ENCODE data around the gene ZBTB2.
"Not testable (repeated sequence)": the region's sequence is repeated elsewhere in the genome, so short reads cannot be mapped to it uniquely, and the experiment has no call there.

ZBTB2 gene

DNA sequence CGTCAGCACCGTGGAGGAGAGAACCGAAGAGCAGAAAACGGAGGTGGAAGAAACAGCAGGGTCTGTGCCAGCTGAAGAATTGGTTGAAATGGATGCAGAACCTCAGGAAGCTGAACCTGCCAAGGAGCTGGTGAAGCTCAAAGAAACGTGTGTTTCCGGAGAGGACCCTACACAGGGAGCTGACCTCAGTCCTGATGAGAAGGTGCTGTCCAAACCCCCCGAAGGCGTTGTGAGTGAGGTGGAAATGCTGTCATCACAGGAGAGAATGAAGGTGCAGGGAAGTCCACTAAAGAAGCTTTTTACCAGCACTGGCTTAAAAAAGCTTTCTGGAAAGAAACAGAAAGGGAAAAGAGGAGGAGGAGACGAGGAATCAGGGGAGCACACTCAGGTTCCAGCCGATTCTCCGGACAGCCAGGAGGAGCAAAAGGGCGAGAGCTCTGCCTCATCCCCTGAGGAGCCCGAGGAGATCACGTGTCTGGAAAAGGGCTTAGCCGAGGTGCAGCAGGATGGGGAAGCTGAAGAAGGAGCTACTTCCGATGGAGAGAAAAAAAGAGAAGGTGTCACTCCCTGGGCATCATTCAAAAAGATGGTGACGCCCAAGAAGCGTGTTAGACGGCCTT is 41.6 kb downstream of the ZBTB2 start:
- H3K4me3 Mint-ChIP-seq: no peak overlapping the region
- no peak for DNase-seq (ENCODE audit: low spot score)
- no peaks in the 10 kb centered on the region for H3K9me3 Mint-ChIP-seq
- H3K4me1 Mint-ChIP-seq (ENCODE audit: low read depth): peaks cover 1% of the 10 kb centered on the region
- no peak overlapping the region for H3K27ac Mint-ChIP-seq
- H3K36me3 Mint-ChIP-seq (ENCODE audit: low read depth): no peaks in the 10 kb centered on the region
- H3K27me3 Mint-ChIP-seq (ENCODE audit: low read depth): no peaks in the 10 kb centered on the region

DNA sequence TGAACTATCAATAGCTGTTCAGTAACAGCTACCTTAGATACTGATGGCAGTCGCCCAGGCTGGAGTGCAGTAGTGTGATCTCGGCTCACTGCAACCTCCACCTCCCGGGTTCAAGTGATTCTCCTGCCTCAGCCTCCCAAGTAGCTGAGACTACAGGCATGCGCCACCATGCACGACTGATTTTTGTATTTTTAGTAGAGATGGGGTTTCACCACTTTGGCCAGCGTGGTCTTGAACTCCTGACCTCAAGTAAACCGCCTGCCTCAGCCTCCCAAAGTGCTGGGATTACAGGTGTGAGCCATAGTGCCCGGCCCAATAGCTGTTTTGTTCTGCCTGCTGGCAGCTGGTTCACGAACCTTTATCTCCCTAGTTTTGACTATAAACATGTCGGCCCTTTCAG is 48.6 kb downstream of the ZBTB2 start:
- H3K27me3 Mint-ChIP-seq (ENCODE audit: low read depth); H3K4me1 Mint-ChIP-seq (ENCODE audit: low read depth); H3K36me3 Mint-ChIP-seq (ENCODE audit: low read depth); DNase-seq (ENCODE audit: low spot score); H3K27ac Mint-ChIP-seq; H3K4me3 Mint-ChIP-seq; H3K9me3 Mint-ChIP-seq: not testable (repeated sequence)

DNA sequence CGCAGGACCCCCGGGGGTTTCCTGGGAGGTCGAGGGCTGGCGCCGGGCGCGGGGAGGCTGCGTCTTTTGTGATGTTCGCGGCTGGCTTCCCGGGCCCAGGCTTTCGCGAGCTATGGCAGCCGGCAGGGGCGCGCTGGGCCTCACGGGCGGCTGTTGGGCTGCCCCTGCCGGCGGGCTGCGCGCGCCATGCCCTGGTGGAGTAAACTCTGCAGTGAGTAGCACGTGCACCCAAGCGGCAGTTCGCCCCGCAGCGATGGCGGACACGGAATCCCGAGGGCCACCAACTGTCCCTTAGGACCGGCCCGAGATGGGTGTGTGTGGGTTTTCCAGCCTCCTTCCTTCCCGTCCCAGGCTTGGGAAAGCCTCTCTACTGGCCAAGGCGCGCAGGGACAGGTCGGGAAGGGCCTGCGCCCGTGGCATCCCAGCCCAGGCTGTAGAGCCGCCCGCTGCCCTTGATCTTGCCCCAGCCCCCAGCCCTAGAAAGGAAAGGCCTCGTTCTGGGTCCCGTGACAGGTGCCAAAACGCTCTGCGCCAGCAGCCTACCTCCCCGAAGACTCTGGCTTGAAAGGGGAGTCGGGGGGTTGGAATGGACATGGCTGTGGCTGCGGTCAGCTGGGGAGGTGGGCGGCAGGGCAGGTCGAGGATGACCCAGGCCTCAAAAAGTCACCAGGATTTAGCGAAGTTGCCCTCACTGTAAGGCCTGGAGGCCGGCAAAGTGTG is 49.7 kb downstream of the ZBTB2 start:
- H3K36me3 Mint-ChIP-seq (ENCODE audit: low read depth): no peaks in the 10 kb centered on the region

DNA sequence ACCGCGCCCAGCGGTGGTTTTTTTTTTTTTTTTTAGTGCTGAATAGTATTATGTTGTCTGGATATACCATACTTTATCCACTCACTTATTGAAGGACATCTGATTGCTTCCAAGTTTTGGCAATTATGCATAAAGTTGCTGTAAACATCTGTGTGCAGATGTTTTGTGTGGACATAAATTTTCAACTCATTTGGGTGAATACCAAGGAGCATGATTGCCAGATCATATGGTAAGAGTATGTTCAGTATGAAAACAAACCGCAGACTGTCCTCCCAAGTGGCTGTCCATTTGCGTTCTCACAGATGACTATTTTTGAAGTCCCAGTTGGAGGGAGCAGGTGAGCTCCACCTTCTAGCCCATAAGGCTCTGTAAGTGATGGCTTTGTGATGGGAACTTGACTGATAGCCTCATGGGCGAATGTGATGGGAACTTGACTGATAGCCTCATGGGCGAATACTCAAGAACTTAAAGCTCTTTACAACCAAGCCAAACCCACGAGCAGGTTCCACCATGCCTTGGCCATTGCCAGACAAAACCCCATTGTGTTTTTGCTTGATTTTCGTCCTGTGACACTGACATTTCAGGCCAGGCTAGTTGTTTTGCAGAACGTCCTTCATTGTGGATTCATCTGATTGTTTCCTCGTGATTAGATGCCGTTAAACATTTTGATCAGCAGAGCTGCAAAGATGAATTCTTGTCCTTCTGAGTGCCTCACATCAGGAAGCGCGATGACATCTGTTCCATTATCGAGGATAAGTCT is 51.0 kb downstream of the ZBTB2 start:
- DNase-seq (ENCODE audit: low spot score): no peak
- no peak overlapping the region for H3K27ac Mint-ChIP-seq
- no peak overlapping the region for H3K4me3 Mint-ChIP-seq
- no peaks in the 10 kb centered on the region for H3K36me3 Mint-ChIP-seq (ENCODE audit: low read depth)
- H3K9me3 Mint-ChIP-seq: no peaks in the 10 kb centered on the region
- H3K4me1 Mint-ChIP-seq (ENCODE audit: low read depth): no peaks in the 10 kb centered on the region
- peaks cover 3% of the 10 kb centered on the region for H3K27me3 Mint-ChIP-seq (ENCODE audit: low read depth)

More for the DNA sequence above, 49.7 kb downstream of the ZBTB2 start:
- no peaks in the 10 kb centered on the region for H3K9me3 Mint-ChIP-seq
- no peaks in the 10 kb centered on the region for H3K4me1 Mint-ChIP-seq (ENCODE audit: low read depth)
- no peak overlapping the region for H3K27ac Mint-ChIP-seq
- H3K4me3 Mint-ChIP-seq: no peak overlapping the region
- no peak for DNase-seq (ENCODE audit: low spot score)
- peaks cover 3% of the 10 kb centered on the region for H3K27me3 Mint-ChIP-seq (ENCODE audit: low read depth)

DNA sequence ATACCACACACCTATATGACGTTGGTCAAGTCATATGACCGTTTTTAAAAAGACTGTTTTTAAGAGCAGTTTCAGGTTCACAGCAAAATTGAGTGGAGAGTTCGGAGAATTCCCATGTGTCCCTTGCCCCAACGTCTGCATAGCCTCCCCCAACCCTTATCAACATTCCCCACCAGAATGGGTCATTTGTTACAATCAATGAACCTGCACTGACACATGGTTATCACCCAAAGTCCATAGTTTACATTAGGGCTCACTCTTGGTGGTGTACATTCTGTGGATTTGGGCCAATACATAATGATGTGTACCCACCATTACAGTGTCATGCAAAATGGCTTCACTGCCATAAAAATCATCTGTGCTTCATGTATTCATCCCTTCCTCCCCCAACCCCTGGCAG is 52.0 kb downstream of the ZBTB2 start:
- no peaks in the 10 kb centered on the region for H3K9me3 Mint-ChIP-seq
- no peak for DNase-seq (ENCODE audit: low spot score)
- H3K27me3 Mint-ChIP-seq (ENCODE audit: low read depth): peaks cover 3% of the 10 kb centered on the region
- no peak overlapping the region for H3K4me3 Mint-ChIP-seq
- H3K27ac Mint-ChIP-seq: no peak overlapping the region
- peaks cover 4% of the 10 kb centered on the region for H3K4me1 Mint-ChIP-seq (ENCODE audit: low read depth)
- H3K36me3 Mint-ChIP-seq (ENCODE audit: low read depth): no peaks in the 10 kb centered on the region

DNA sequence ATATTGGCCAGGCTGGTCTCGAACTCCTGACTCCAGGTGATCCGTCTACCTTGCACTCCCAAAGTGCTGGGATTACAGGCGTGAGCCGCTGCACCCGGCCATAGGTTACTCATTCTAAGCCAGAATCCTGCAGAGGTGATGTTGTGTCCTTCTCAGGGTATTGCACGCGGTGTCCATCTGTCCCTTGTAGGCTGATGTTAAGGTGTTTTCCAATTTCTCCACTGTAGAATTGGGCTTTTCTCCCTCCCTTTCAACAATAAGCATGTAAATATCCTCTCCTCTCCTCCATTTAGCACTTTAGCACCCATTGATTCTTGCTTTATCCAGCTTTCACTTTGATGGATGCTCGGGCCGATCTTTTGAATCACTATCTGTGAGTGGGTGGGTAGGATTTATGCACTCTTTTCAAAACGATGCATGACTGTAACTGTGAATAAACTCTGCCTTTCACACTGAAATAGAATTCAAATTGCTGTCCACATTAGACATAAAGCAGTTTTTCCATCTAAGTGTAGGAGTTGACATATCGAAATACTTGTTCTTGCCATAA is 52.6 kb downstream of the ZBTB2 start:
- Mint-ChIP-seq H3K36me3 (ENCODE audit: low read depth) (no peaks in the 10 kb centered on the region), H3K4me3 (no peak overlapping the region), H3K27ac (no peak overlapping the region), H3K9me3 (no peaks in the 10 kb centered on the region), H3K4me1 (ENCODE audit: low read depth) (peaks cover 6% of the 10 kb centered on the region), H3K27me3 (ENCODE audit: low read depth) (peaks cover 3% of the 10 kb centered on the region)
- DNase-seq (ENCODE audit: low spot score): no peak

DNA sequence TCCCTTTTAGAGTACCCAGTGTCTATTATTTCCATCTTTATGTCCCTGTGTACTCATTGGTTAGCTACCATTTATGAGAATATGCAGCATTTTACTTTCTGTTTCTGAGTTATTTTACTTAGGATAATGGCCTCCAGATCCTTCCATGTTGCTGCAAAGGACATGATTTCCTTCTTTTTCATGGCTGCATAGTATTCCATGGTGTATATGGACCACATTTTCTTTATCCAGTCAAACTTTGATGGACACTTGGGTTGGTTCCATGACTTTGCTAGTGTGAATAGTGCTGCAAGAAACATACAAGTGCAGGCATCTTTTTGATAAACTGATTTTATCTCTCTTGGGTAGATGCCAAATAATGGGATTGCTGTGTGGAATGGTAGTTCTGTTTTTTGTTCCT is 55.4 kb downstream of the ZBTB2 start:
- Mint-ChIP-seq H3K36me3 (ENCODE audit: low read depth) (no peaks in the 10 kb centered on the region), H3K9me3 (no peaks in the 10 kb centered on the region), H3K4me1 (ENCODE audit: low read depth) (peaks cover 6% of the 10 kb centered on the region), H3K27ac (no peak overlapping the region), H3K27me3 (ENCODE audit: low read depth) (peaks cover 3% of the 10 kb centered on the region), H3K4me3 (no peak overlapping the region)
- no peak for DNase-seq (ENCODE audit: low spot score)

DNA sequence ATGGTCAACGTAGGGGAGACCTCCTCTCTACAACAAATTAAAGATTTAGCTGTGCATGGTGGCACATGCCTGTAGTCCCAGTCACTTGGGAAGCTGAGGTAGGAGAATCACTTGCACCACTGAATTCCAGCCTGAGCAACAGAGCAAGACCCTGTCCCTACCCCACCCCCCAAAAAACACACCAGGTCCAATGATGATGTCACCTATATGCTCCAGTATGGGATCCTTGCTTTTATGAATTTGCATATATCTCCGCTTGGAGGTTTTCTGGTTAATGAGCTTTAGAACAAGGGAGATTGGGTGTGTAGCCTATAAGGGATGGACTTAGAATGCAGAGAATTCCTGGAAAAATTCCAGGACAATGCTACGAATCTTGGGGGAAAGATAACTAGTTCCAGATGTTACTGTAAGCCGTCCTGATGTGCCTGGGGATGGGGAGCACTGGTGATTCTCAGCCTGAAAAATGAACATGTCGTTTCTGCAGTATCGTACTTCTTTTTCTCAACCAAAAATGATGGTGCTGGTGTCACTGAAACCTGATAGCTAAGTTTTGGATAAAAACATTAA is 61.1 kb downstream of the ZBTB2 start:
- peaks cover 25% of the 10 kb centered on the region for H3K27me3 Mint-ChIP-seq (ENCODE audit: low read depth)
- H3K9me3 Mint-ChIP-seq: no peaks in the 10 kb centered on the region
- H3K4me3 Mint-ChIP-seq: no peak overlapping the region
- no peaks in the 10 kb centered on the region for H3K36me3 Mint-ChIP-seq (ENCODE audit: low read depth)
- H3K4me1 Mint-ChIP-seq (ENCODE audit: low read depth): peaks cover 11% of the 10 kb centered on the region
- no peak overlapping the region for H3K27ac Mint-ChIP-seq
- no peak for DNase-seq (ENCODE audit: low spot score)

DNA sequence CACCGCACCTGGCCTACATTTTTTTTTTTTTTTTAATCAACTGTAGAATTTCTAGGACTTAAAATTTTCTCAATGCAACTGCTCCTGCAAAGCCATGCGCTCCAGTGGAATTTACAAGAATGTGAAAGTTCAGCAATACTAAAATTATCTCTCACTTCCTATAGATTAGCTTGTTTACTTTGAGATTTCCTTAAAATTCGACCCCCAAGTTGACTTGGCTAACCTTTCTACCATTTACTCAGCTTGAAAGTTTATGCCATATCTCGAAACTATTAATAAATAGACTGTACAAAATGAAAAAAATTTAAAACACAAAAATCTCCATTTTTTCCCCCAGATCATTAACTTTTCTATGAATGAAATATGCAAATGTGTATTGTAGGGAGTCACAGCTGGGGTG is 64.3 kb downstream of the ZBTB2 start:
- peaks cover 38% of the 10 kb centered on the region for H3K27me3 Mint-ChIP-seq (ENCODE audit: low read depth)
- no peak overlapping the region for H3K27ac Mint-ChIP-seq
- no peak for DNase-seq (ENCODE audit: low spot score)
- H3K4me1 Mint-ChIP-seq (ENCODE audit: low read depth): peaks cover 20% of the 10 kb centered on the region
- no peak overlapping the region for H3K4me3 Mint-ChIP-seq
- no peaks in the 10 kb centered on the region for H3K9me3 Mint-ChIP-seq
- no peaks in the 10 kb centered on the region for H3K36me3 Mint-ChIP-seq (ENCODE audit: low read depth)

DNA sequence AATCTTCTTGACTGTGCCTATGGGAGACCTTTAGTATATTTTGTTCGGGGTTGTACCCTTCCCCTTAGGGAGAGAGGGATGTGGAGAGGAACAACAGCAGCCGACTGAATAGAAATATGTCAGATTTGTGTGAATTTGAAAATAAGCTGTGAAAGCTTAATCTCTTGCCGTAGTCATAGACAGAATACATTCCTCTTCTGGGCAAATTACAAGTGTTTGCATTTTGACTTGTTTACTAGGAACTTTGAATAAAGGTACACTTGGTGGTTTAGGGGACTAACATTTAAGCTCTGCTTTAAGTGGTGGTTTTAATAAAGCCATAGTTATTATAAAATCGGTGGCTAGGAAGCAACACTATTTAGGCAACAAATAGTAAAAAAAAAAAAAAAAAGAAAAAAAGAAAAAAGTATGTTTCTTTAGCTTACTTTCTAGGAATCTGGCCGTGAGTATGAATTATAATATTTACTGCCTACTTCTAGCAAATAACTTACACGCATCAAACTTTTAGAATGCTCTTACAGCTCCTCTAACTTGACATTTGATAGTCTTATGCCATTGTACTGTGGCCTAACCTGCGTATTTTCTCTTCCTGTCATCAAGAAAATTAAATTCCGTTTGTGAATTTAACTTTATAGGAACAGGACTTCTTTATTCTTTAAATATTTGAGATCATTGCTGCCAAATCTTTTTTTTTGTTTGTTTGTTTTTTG is 65.1 kb downstream of the ZBTB2 start:
- H3K4me3 Mint-ChIP-seq: peak overlapping the region; percentile 81
- peaks cover 38% of the 10 kb centered on the region for H3K27me3 Mint-ChIP-seq (ENCODE audit: low read depth)
- peaks cover 20% of the 10 kb centered on the region for H3K4me1 Mint-ChIP-seq (ENCODE audit: low read depth)
- no peaks in the 10 kb centered on the region for H3K36me3 Mint-ChIP-seq (ENCODE audit: low read depth)
- H3K27ac Mint-ChIP-seq: no peak overlapping the region
- no peak for DNase-seq (ENCODE audit: low spot score)
- H3K9me3 Mint-ChIP-seq: no peaks in the 10 kb centered on the region

DNA sequence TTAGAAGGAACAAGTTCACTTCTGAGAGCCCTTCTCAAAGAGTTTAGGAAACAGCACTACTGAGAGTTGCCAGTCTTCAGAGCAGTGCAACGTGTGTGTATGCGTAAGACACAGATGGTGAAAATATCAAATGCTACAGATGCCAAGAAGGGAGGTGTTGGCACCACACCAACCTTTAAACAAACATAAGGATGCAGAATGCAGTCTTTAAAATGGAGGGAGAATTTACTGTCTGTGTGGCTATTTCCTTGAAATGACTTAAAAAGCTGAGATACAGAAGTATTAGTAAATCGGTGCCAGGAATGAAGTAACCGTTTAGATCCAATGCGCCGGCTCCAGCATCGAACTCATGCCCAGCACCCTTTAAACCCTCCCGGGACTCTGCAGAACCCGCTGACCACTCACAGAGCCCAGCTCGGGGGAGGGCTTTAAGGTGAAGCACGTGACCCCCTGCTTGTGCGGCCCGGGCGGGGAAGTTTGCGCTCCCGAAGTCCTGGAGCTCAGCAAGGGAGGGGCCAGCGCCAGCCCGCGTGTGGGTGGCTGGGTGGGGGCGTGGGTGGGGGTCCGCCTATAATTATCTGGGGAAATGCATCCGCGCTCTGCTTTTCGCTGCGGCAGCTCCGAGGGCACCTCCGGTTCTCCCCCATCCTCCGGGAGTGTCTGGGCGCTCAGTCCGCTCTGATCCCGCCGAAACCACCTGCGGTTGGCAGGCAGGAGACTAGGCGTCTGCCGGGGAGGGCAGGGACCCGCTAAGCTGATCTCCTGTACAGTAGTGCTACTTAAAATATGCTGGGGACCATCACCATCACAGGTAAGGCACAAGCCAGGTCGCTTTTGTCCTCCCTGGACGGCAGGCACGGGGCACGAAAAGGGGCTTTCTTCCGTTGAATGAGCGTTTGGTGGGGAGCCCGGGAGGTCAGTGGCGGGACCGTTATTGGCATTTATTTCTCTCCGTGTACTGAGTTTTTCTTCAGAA is 66.0 kb downstream of the ZBTB2 start:
- peaks cover 20% of the 10 kb centered on the region for H3K4me1 Mint-ChIP-seq (ENCODE audit: low read depth)
- H3K27ac Mint-ChIP-seq: no peak overlapping the region
- peaks cover 38% of the 10 kb centered on the region for H3K27me3 Mint-ChIP-seq (ENCODE audit: low read depth)
- DNase-seq (ENCODE audit: low spot score): peak; percentile 13
- no peaks in the 10 kb centered on the region for H3K9me3 Mint-ChIP-seq
- H3K4me3 Mint-ChIP-seq: peak overlapping the region; percentile 81
- no peaks in the 10 kb centered on the region for H3K36me3 Mint-ChIP-seq (ENCODE audit: low read depth)

DNA sequence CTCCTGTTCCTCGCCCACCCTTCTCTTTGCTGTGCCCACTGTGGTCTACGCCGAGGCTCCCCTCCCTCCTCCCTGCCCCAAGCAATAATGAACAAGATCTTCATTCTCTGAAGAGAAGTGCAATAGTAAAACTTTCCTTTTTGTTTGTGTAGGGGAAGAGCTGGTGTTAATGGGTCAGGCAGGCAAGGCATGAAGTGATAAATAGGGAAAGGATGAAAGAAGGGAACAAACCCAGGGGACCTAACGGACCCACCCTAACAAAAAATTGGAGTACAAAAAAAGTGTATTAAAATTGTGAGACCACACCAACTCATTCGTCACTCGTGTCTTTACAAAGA is 66.9 kb downstream of the ZBTB2 start:
- Mint-ChIP-seq H3K9me3 (no peaks in the 10 kb centered on the region), H3K4me1 (ENCODE audit: low read depth) (peaks cover 20% of the 10 kb centered on the region), H3K27ac (no peak overlapping the region), H3K4me3 (peak overlapping the region; percentile 5), H3K36me3 (ENCODE audit: low read depth) (no peaks in the 10 kb centered on the region), H3K27me3 (ENCODE audit: low read depth) (peaks cover 32% of the 10 kb centered on the region)
- no peak for DNase-seq (ENCODE audit: low spot score)

Measured in T-helper 2 cell treated with Interferon-gamma antibody and Interleukin-4, amounts not matched to agents 5 μg/mL and 100 μg/mL, for 36 hours (primary cell).